GM19240 (cell line): ENCODE measurements around the gene LFNG.
"Not testable (repeated sequence)": the region's sequence is repeated elsewhere in the genome, so short reads cannot be mapped to it uniquely, and the experiment has no call there.

Experiments
- DNase-seq: peaks from one replicate; pipeline ENCODE4 v3.0.0; 2011; ENCODE audit warnings: low spot score; ENCODE audit not compliant: insufficient read length

Gene LFNG

GRCh38 chr7:2544541-2545188, 25.1 kb downstream of the LFNG start:
- DNase-seq = no peak

DNA sequence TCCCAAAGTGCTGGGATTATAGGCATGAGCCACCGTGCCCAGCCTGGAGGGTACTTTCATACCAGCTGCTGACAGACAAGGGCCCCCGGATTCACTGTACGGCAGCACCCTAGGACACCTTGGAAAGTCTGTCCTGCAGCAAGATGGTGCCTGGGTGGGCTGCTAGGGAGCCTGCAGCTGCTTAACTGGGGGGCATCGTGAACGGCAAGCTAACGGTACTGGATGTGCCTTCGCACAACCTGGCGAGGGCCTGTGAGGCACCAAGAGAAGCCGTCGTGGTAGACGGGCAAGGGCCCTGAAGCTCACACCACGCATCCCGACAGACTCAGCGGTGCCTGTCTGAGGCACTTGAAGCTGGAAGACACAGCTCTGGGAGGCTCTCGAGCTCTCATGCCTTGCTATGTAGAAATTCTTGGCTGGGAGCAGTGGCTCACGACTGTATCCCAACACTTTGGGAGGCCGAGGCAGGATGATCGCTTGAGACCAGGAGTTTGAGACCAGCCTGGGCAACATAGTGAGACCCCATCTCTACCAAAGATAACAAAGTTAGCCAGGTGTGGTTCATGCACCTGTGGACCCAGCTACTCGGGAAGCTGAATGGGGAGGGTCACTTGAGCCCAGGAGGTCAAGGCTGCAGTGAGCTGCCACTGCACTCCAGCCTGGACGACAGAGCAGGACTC, 26.3 kb downstream of the LFNG start:
- no peak for DNase-seq

GRCh38 chr7:2546776-2547586, 27.4 kb downstream of the LFNG start:
- no peak for DNase-seq

DNA sequence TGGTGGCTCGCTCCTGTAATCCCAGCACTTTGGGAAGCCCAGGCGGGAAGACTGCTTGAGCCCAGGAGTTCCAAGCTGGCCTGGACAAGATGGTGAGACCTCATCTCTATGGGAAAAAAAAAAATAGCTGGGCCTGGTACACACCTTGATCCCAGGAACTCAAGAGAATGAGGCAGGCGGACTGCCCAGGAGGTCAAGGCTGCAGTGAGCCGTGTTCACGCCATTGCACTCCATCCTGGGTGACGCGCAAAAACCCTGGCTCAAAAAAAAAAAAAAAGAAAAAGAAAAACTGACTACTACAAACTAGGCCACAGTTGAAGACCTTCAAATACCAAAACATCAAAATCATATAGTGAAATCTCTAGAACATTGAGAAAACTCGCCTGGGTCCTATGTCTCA, 31.8 kb downstream of the LFNG start:
- no peak for DNase-seq

DNA sequence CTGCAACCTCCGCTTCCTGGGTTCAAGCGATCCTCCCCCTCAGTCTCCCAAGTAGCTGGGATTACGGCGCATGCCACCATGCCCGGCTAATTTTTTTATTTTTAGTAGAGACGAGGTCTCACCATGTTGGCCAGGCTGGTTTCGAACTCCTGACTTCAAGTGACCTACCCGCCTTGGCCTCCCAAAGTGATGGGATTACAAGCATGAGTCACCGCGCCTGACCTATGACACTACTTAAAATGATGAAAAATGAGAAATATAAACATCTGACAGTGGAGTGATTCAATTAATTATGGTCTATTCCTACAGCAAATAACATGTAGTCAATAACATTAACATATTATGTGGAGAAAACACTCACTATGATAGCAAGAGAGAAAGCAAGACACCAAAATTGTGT, 33.5 kb downstream of the LFNG start:
- no peak for DNase-seq

GRCh38 chr7:2553831-2554581, 34.4 kb downstream of the LFNG start:
- no peak for DNase-seq

GRCh38 chr7:2554661-2555111, 35.1 kb downstream of the LFNG start:
- no peak for DNase-seq

- peak; percentile 85 for DNase-seq
Observed at GRCh38 chr7:2555121-2556052, 35.8 kb downstream of the LFNG start, which contains the start of gene BRAT1. Gene BRAT1 (minus strand): TSS chr7:2555524. CDS start chr7:2554431, 1,093 bp downstream.

DNA sequence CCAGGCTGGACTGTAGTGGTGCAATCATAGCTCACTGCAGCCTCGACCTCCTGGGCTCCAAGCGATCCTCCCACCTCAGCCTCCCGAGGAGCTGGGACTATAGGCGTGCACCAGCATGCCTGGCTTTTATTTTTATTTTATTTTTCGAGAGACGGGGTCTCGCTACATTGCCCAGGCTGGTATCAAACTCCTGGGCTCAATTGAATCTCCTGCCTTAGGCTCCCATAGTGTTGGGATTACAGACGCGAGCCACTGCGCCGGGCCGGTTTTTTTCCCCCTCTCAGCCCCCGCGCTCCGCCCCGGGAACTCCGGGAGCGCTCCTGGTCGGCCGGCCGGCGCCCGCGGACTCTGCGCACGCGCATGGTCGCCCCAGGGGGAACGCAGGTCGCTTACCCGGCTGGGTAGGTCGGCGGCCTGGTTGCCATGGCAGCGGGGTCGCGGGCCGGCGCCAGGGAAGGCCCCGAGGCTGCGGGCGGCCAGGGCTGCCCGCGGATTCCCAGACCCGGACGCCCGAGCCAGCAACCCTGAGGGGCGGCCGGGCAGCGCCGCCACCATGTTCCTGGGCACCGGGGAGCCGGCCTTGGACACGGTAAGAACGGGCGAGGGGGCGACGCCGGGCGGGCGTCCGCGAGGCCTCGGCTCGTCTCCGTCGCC, 39.2 kb downstream of the LFNG start, which contains the start of gene IQCE:
Gene IQCE, plus strand, starts transcription at position 351 of the 654 bp plus-strand sequence. Its CDS starts 203 bp downstream, at position 554.
- DNase-seq = peak; percentile 72

- no peak for DNase-seq
Observed at GRCh38 chr7:2559283-2559950, 39.8 kb downstream of the LFNG start.

DNA sequence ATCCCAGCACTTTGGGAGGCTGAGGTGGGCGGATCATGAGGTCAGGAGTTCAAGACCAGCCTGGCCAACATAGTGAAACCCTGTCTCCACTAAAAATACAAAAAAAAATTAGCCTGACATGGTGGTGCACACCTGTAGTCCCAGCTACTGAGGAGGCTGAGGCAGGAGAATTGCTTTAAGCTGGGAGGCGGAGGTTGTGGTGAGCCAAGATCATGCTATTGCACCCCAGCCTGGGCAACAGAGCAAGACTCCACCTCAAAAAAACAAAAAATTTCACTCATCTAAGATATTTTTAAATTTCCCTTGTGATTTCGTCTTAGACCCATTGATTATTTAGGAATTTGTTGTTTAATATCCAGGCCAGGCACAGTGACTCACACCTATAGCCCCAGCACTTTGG, 44.4 kb downstream of the LFNG start:
- not testable (repeated sequence) for DNase-seq

DNA sequence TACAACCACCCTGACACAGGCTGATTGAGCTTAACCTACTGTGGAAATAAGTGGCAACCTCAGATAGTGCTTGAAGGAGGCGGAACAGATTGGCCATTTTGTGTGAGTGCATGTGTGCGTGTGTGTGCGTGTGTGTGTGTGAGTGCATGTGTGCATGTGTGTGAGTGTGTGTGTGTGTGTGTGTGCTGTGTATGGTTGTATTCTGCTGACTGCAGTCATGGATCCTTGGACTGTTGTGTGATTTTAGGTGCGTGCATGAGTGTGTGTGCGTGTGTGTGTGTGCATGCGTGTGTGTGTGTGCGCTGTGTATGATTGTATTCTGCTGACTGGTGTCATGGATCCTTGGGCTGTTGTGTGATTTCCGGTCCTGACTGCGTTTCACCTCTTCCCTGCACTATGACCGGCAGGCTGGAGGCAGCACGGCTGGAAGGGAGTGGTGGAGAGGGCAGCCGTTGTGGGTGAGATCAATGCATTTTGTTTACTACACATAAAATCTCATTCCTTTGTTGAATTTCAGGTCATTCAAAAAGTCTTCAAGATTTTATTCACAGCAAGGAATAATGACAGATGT, 45.5 kb downstream of the LFNG start:
- DNase-seq = no peak

DNA sequence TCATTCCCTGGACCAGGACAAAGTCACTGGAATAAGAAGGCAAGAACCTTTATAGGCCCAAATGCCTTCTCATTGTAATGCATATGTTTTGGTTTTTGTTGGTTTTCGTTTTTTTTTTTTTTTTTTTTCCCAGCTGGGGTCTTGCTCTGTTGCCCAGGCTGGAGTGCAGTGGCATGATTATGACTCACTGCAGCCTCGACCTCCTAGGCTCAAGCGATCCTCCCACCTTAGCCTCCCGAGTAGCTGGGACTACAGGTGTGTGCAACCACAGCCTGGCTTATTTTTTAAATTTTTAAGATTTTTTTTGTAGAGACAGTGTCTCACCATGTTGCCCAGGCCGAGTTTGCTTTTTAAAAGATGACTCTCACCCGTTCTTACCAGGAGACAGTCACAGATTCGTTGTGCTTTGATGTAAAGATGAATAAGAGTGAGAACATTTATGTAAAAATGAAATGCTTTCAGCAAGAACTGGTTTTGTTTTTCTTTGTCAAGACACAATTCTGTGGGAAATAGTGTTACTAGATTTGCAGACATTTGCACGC, 46.8 kb downstream of the LFNG start:
- DNase-seq = no peak

- peak; percentile 48 for DNase-seq
Observed at GRCh38 chr7:2566890-2567678, 47.5 kb downstream of the LFNG start.

- no peak for DNase-seq
Observed at GRCh38 chr7:2567679-2568278, 48.2 kb downstream of the LFNG start.

- no peak for DNase-seq
Observed at GRCh38 chr7:2568521-2569223, 49.1 kb downstream of the LFNG start.

GRCh38 chr7:2569421-2569820, 49.8 kb downstream of the LFNG start:
- DNase-seq = no peak
